H1 (cell line): Measurements from ENCODE around the gene DIPK2A. TPM values are rescaled to one million over a fixed set of nuclear protein-coding genes. Genes with fewer than 3 reads are reported as not detected.

Experiments used
- CTCF ChIA-PET: fragments of 300-600 bp; sonication (Branson Sonifier 250); formaldehyde crosslinking; loops from one replicate; lab custom pipeline; 2021; ENCODE audit not compliant: partially characterized antibody; lab: Charles Lee
- POLR2A ChIA-PET: fragments of 300-600 bp; sonication (Branson Sonifier 250); formaldehyde crosslinking; loops from one replicate; lab custom pipeline; 2021; ENCODE audit warnings: inconsistent platforms; ENCODE audit not compliant: partially characterized antibody; lab: Charles Lee
- DNase-seq, 2 experiments: peaks; one replicate each; pipeline versions ENCODE4 v3.0.0 to v3.0.0-alpha.2; 2010 to 2022; ENCODE audit warnings: low spot score in 2 of 2, low read depth in 1 of 2, mixed read lengths in 1 of 2
- FAIRE-seq: peaks from 2 replicates; lab custom pipeline; 2011; peaks lifted over from hg19 to GRCh38; lab: Jason Lieb, UNC
- H2AFZ ChIP-seq: 2 replicates; pipeline ENCODE4 v1.8.1; 2012; ENCODE audit warnings: low read length, inconsistent platforms
- H2AK5ac ChIP-seq: 2 replicates; pipeline ENCODE4 v1.6.1; 2013; ENCODE audit warnings: low read depth, low read length
- H2BK120ac ChIP-seq: replicated peaks from 2 replicates; pipeline ENCODE3; 2013; ENCODE audit warnings: low read depth, low read length, inconsistent platforms
- H2BK12ac ChIP-seq: 2 replicates; pipeline ENCODE4 v1.6.1; 2013; ENCODE audit warnings: low read depth, low read length
- H2BK15ac ChIP-seq: 2 replicates; pipeline ENCODE4 v1.6.1; 2013; ENCODE audit warnings: low read length
- H2BK20ac ChIP-seq: 2 replicates; pipeline ENCODE4 v1.6.1; 2013; ENCODE audit warnings: low read length
- H2BK5ac ChIP-seq: 2 replicates; pipeline ENCODE4 v1.6.1; 2013; ENCODE audit warnings: low read depth, low read length
- H3K14ac ChIP-seq: 2 replicates; pipeline ENCODE4 v1.6.1; 2013; ENCODE audit warnings: inconsistent platforms; ENCODE audit not compliant: insufficient read length
- H3K18ac ChIP-seq: 2 replicates; pipeline ENCODE4 v1.6.1; 2013; ENCODE audit warnings: low read length; ENCODE audit errors: extremely low read depth
- H3K23ac ChIP-seq: 2 replicates; pipeline ENCODE4 v1.6.1; 2013; ENCODE audit warnings: inconsistent platforms; ENCODE audit not compliant: insufficient read length
- H3K23me2 ChIP-seq: 2 replicates; pipeline ENCODE4 v1.6.1; 2013; ENCODE audit warnings: low read depth, low read length
- H3K27ac ChIP-seq: 2 replicates; pipeline ENCODE4 v1.6.1; 2011; ENCODE audit warnings: low read depth, low read length, inconsistent platforms
- H3K27me3 ChIP-seq, 4 experiments: replicated peaks in 1 of 4; 1 replicate in 1 of 4; 2 replicates in 3 of 4; pipeline versions ENCODE4 v1.6.1 to v1.8.1; 2011 to 2013; ENCODE audit warnings: low read length in 3 of 4, mild to moderate bottlenecking in 3 of 4, inconsistent platforms in 2 of 4, mixed read lengths in 2 of 4, moderate library complexity in 1 of 4; ENCODE audit not compliant: control insufficient read depth in 3 of 4, insufficient read depth in 3 of 4; ENCODE audit errors: extremely low read depth in 1 of 4
- H3K36me3 ChIP-seq, 4 experiments: 2 replicates each; pipeline versions ENCODE4 v1.6.1 to v1.8.1; 2011 to 2013; ENCODE audit warnings: mild to moderate bottlenecking in 4 of 4, low read length in 3 of 4, moderate library complexity in 2 of 4, control low read depth in 1 of 4, inconsistent platforms in 1 of 4; ENCODE audit not compliant: insufficient read depth in 4 of 4, control insufficient read depth in 2 of 4
- H3K4ac ChIP-seq: replicated peaks from 2 replicates; pipeline ENCODE3; 2013; ENCODE audit warnings: low read length, low read depth, mixed read lengths, inconsistent platforms; ENCODE audit not compliant: insufficient read length
- H3K4me1 ChIP-seq, 4 experiments: replicated peaks in 1 of 4; 1 replicate in 1 of 4; 2 replicates in 3 of 4; pipeline versions ENCODE4 v1.6.1 to v1.8.1; 2011 to 2013; ENCODE audit warnings: low read length in 3 of 4, inconsistent platforms in 2 of 4, mixed read lengths in 1 of 4; ENCODE audit not compliant: insufficient read depth in 4 of 4, control insufficient read depth in 3 of 4
- H3K4me2 ChIP-seq, 2 experiments: 2 replicates each; pipeline versions ENCODE4 v1.6.1 to v1.8.1; 2011 to 2013; ENCODE audit warnings: low read depth in 2 of 2, low read length in 2 of 2, control low read depth in 1 of 2, inconsistent platforms in 1 of 2, mild to moderate bottlenecking in 1 of 2; ENCODE audit not compliant: insufficient read depth in 1 of 2
- H3K4me3 ChIP-seq, 4 experiments: fragments of 200-600, 300-600 bp in 1 of 4; sonication (generic), shearing (Covaris generic), sonication (Bioruptor Twin) in 1 of 4; 2 replicates each; pipeline versions ENCODE4 v1.5.1 to v1.8.1; 2011 to 2016; ENCODE audit warnings: low read length in 4 of 4, low read depth in 3 of 4, control low read depth in 2 of 4, inconsistent platforms in 2 of 4, mild to moderate bottlenecking in 2 of 4, mixed read lengths in 1 of 4, moderate library complexity in 1 of 4; ENCODE audit not compliant: insufficient read depth in 2 of 4; ENCODE audit errors: extremely low read depth in 1 of 4
- H3K56ac ChIP-seq: replicated peaks from 2 replicates; pipeline ENCODE3; 2013; ENCODE audit warnings: low read depth, mild to moderate bottlenecking, mixed read lengths, low read length, inconsistent platforms; ENCODE audit not compliant: insufficient read length
- H3K79me1 ChIP-seq: 2 replicates; pipeline ENCODE4 v1.6.1; 2013; ENCODE audit warnings: low read depth, low read length, control low read depth
- H3K79me2 ChIP-seq, 2 experiments: 2 replicates each; pipeline versions ENCODE4 v1.6.1 to v1.8.1; 2012 to 2013; ENCODE audit warnings: low read length in 2 of 2, mild to moderate bottlenecking in 2 of 2, inconsistent platforms in 1 of 2; ENCODE audit not compliant: insufficient read depth in 2 of 2, control insufficient read depth in 1 of 2
- H3K9ac ChIP-seq, 4 experiments: replicated peaks in 1 of 4; 1 replicate in 1 of 4; 2 replicates in 3 of 4; pipeline versions ENCODE4 v1.6.1 to v1.8.1; 2011 to 2013; ENCODE audit warnings: low read depth in 3 of 4, low read length in 3 of 4, control low read depth in 2 of 4, mild to moderate bottlenecking in 2 of 4, moderate library complexity in 2 of 4, inconsistent platforms in 1 of 4; ENCODE audit errors: extremely low read depth in 1 of 4
- H3K9me3 ChIP-seq, 2 experiments: 2 replicates each; pipeline versions ENCODE4 v1.6.1 to v1.8.1; 2012 to 2013; ENCODE audit warnings: mild to moderate bottlenecking in 2 of 2, moderate library complexity in 2 of 2, control low read depth in 1 of 2, inconsistent platforms in 1 of 2, low read depth in 1 of 2, low read length in 1 of 2, mixed read lengths in 1 of 2; ENCODE audit not compliant: insufficient read depth in 2 of 2
- H4K20me1 ChIP-seq, 2 experiments: replicated peaks in 1 of 2; 2 replicates each; pipeline versions ENCODE3 to v1.8.1; 2011 to 2013; ENCODE audit warnings: inconsistent platforms in 2 of 2, low read length in 2 of 2, mild to moderate bottlenecking in 1 of 2; ENCODE audit not compliant: insufficient read depth in 2 of 2, control insufficient read depth in 1 of 2
- H4K5ac ChIP-seq: 2 replicates; pipeline ENCODE4 v1.6.1; 2013; ENCODE audit warnings: low read length, low read depth, mixed read lengths, inconsistent platforms; ENCODE audit not compliant: insufficient read length
- H4K8ac ChIP-seq: 2 replicates; pipeline ENCODE4 v1.8.0; 2013; ENCODE audit warnings: mild to moderate bottlenecking, moderate library complexity, low read length, inconsistent platforms; ENCODE audit not compliant: insufficient read depth; ENCODE audit errors: extremely low read depth
- H4K91ac ChIP-seq: replicated peaks from 2 replicates; pipeline ENCODE3; 2013; ENCODE audit warnings: low read length, mixed read lengths, inconsistent platforms; ENCODE audit not compliant: insufficient read length
- ATF2 ChIP-seq: IDR thresholded peaks from 2 replicates; pipeline ENCODE4 v1.6.1; 2012; ENCODE audit warnings: low read length, inconsistent platforms
- ATF3 ChIP-seq: IDR thresholded peaks from 2 replicates; pipeline ENCODE4 v1.6.1; 2011; ENCODE audit warnings: low read depth, mild to moderate bottlenecking, low read length; ENCODE audit not compliant: insufficient read depth
- CBX5 ChIP-seq: fragments of 300-800, 300-1000 bp; sonication (generic); IDR thresholded peaks from 2 replicates; pipeline ENCODE4 v1.7.1; 2016; ENCODE audit warnings: antibody characterized with exemption, low read length, low read depth
- CEBPB ChIP-seq: IDR thresholded peaks from 2 replicates; pipeline ENCODE4 v1.6.1; 2012; ENCODE audit warnings: low read depth, low read length
- CREB1 ChIP-seq: IDR thresholded peaks from 2 replicates; pipeline ENCODE4 v1.6.1; 2012; ENCODE audit warnings: inconsistent platforms
- EGR1 ChIP-seq: IDR thresholded peaks from 2 replicates; pipeline ENCODE4 v1.6.1; 2011; ENCODE audit warnings: low read depth, low read length, borderline replicate concordance
- EP300 ChIP-seq, 2 experiments: IDR thresholded peaks; 1 replicate in 1 of 2; 2 replicates in 1 of 2; pipeline ENCODE4 v1.6.1; 2011 to 2012; ENCODE audit warnings: low read depth in 2 of 2, low read length in 2 of 2, mild to moderate bottlenecking in 2 of 2, borderline replicate concordance in 1 of 2, inconsistent platforms in 1 of 2, moderate library complexity in 1 of 2
- MAFK ChIP-seq: IDR thresholded peaks from 2 replicates; pipeline ENCODE4 v1.6.1; 2012; ENCODE audit warnings: low read depth, mild to moderate bottlenecking, improper control_type of control experiment, low read length
- NANOG ChIP-seq: IDR thresholded peaks from 2 replicates; pipeline ENCODE4 v1.6.1; 2011; ENCODE audit warnings: low read length, low read depth, mild to moderate bottlenecking, inconsistent platforms; ENCODE audit not compliant: insufficient read depth, poor library complexity, severe bottlenecking
- PHF8 ChIP-seq: fragments of 200-600 bp; sonication (generic); conservative IDR thresholded peaks from 2 replicates; pipeline ENCODE4 v1.7.1; 2012; ENCODE audit warnings: low read depth, mild to moderate bottlenecking, inconsistent platforms, low read length, moderate library complexity
- POLR2A ChIP-seq, 2 experiments: IDR thresholded peaks; 1 replicate in 1 of 2; 2 replicates in 1 of 2; pipeline ENCODE4 v1.6.1; 2011; ENCODE audit warnings: low read depth in 2 of 2, low read length in 2 of 2, mild to moderate bottlenecking in 2 of 2; ENCODE audit errors: control extremely low read depth in 1 of 2
- RXRA ChIP-seq: IDR thresholded peaks from 2 replicates; pipeline ENCODE4 v1.6.1; 2011; ENCODE audit warnings: low read depth, mild to moderate bottlenecking, low read length, moderate library complexity; ENCODE audit not compliant: insufficient read depth
- SRF ChIP-seq: IDR thresholded peaks from 2 replicates; pipeline ENCODE4 v1.6.1; 2011; ENCODE audit warnings: mild to moderate bottlenecking, low read depth, low read length, moderate library complexity
- WGBS, 2 experiments: shearing (Covaris generic) in 1 of 2; methylation state at CpG; one replicate each; pipeline versions ENCODE4 v1.1.6 to v1.1.7; 2013 to 2015; ENCODE audit warnings: low lambda C conversion rate in 2 of 2, mixed read lengths in 2 of 2, inconsistent platforms in 1 of 2, low coverage in 1 of 2, missing lambda C conversion rate in 1 of 2; ENCODE audit not compliant: insufficient replicate concordance in 2 of 2, insufficient coverage in 1 of 2, insufficient read length in 1 of 2; ENCODE audit errors: extremely low coverage in 1 of 2, missing lambda C conversion rate in 1 of 2; 5-methylcytosine and 5-hydroxymethylcytosine counted together
- polyA plus RNA-seq, 7 experiments: library from polyadenylated mRNA; depleted of rRNA in 3 of 7; stranded (reverse) in 5 of 7; unstranded in 2 of 7; fragments of >200 nt in 5 of 7; fragments of 200-250 nt in 2 of 7; gene quantifications; 1 replicate in 5 of 7; 2 replicates in 1 of 7; 4 replicates in 1 of 7; pipeline versions ENCODE4 v1.2.1 to v1.2.3, GENCODE V29; 2011 to 2013; ENCODE audit warnings: missing spikeins in 2 of 7, mixed read lengths in 2 of 7
- total RNA-seq: library from RNA; stranded (reverse); fragmentation: NEBNext Ultra II Directional; extraction: Animal tissue kit (Norgen Biotek cat#: 25700); gene quantifications from 2 replicates; pipeline ENCODE4 v1.2.1, GENCODE V29; 2021

The DIPK2A gene
- total and polyA plus RNA-seq, 2 of the 8 experiments (the other 6 are each of a cell fraction or from before 2014, with no cell fraction given) = 18.4 to 28.7 TPM

- H2BK20ac ChIP-seq = no peak overlapping the region
- WGBS, 2 experiments = 87% methylated on average over 3 of the region's 3 CpGs; no CpG with 5 or more reads in 1 of the 2 experiments
- DNase-seq = no peak
- no peaks in the 10 kb centered on the region for H3K27me3 ChIP-seq
- no peak overlapping the region for H3K4me2 ChIP-seq
- no peak overlapping the region for H3K4ac ChIP-seq
- no peak overlapping the region for H2BK5ac ChIP-seq
- no peak overlapping the region for H4K5ac ChIP-seq
- no peak overlapping the region for H2BK120ac ChIP-seq
- H3K79me1 ChIP-seq = no peaks in the 10 kb centered on the region
- H4K20me1 ChIP-seq = no peaks in the 10 kb centered on the region
- no peak for FAIRE-seq
- H3K23ac ChIP-seq = no peak overlapping the region
- H4K8ac ChIP-seq = no peak overlapping the region
- no peaks in the 10 kb centered on the region for H3K4me1 ChIP-seq
- no peak overlapping the region for H3K9ac ChIP-seq
- H3K9me3 ChIP-seq = no peaks in the 10 kb centered on the region
- H3K23me2 ChIP-seq = no peaks in the 10 kb centered on the region
- H2BK15ac ChIP-seq = no peak overlapping the region
- no peak overlapping the region for H3K27ac ChIP-seq
- no peak overlapping the region for H3K14ac ChIP-seq
- H2BK12ac ChIP-seq = no peak overlapping the region
- no peak overlapping the region for H3K18ac ChIP-seq
- no peak overlapping the region for H3K56ac ChIP-seq
- CTCF ChIA-PET = interaction anchor here (0.6 kb wide), 1 partner anchor 18 kb away, joined by 3 read pairs; no protein-coding TSS in a partner anchor
- no peak overlapping the region for H2AK5ac ChIP-seq
- H3K4me3 ChIP-seq = no peak overlapping the region
- H3K36me3 ChIP-seq = no peaks in the 10 kb centered on the region
- H4K91ac ChIP-seq = no peak overlapping the region
- no peaks in the 10 kb centered on the region for H3K79me2 ChIP-seq
- 0 out of 2 replicates have a peak overlapping the region, but pooled peaks have one; percentile 89 for H2AFZ ChIP-seq
- POLR2A ChIA-PET = no interaction called here
- TF ChIP-seq NANOG = no peak
- no peak for TF ChIP-seq ATF2
- no peak for TF ChIP-seq EGR1
- TF ChIP-seq RXRA = no peak
- no peak for TF ChIP-seq SRF
- no peak for TF ChIP-seq MAFK
- no peak for TF ChIP-seq ATF3
- no peak for TF ChIP-seq CEBPB
- TF ChIP-seq CBX5 = no peak
- TF ChIP-seq CREB1 = no peak
- no peak for TF ChIP-seq POLR2A (IDR thresholded peaks at IDR 0.05; ENCODE audit: control extremely low read depth in 1 of 2, low read depth in 2 of 2, low read length in 2 of 2)
- no peak for TF ChIP-seq EP300 (IDR thresholded peaks at IDR 0.05; ENCODE audit: borderline replicate concordance in 1 of 2, low read depth in 2 of 2, low read length in 2 of 2)
- TF ChIP-seq PHF8 = no peak
Observed at GRCh38 chr3:143934791-143935190, 36.8 kb upstream of the DIPK2A start.
